Smooth muscle cell (in vitro differentiated cells): Measurements from ENCODE around the gene DCAF4L1. TPM values are rescaled to one million over a fixed set of nuclear protein-coding genes. Genes with fewer than 3 reads are reported as not detected.

Source experiments
- DNase-seq: peaks from one replicate; lab custom pipeline; 2025; ENCODE audit not compliant: unreplicated experiment; lab: John Stamatoyannopoulos, UW
- H2AFZ ChIP-seq: fragments of 200-600 bp; sonication (generic); 2 replicates; pipeline ENCODE4 v1.6.0; 2016; ENCODE audit warnings: antibody characterized with exemption, low read depth, mild to moderate bottlenecking
- H3F3A ChIP-seq: fragments of 200-600 bp; sonication (generic); 2 replicates; pipeline ENCODE4 v1.6.0; 2017; ENCODE audit warnings: antibody characterized with exemption, low read depth
- H3K27ac ChIP-seq: fragments of 200-600 bp; sonication (generic); 2 replicates; pipeline ENCODE4 v1.5.1; 2016; ENCODE audit warnings: low read depth, mild to moderate bottlenecking
- H3K27me3 ChIP-seq: fragments of 200-600 bp; sonication (generic); 2 replicates; pipeline ENCODE4 v1.6.1; 2016; ENCODE audit warnings: low read depth, mild to moderate bottlenecking
- H3K36me3 ChIP-seq: fragments of 200-600 bp; sonication (generic); 2 replicates; pipeline ENCODE4 v1.5.1; 2016; ENCODE audit warnings: low read depth
- H3K4me1 ChIP-seq: fragments of 200-600 bp; sonication (generic); 2 replicates; pipeline ENCODE4 v1.5.1; 2016; ENCODE audit warnings: low read depth
- H3K4me2 ChIP-seq: fragments of 200-600 bp; sonication (generic); 2 replicates; pipeline ENCODE4 v1.6.0; 2016; ENCODE audit warnings: mild to moderate bottlenecking
- H3K4me3 ChIP-seq: fragments of 200-600 bp; sonication (generic); 2 replicates; pipeline ENCODE4 v1.5.1; 2016; ENCODE audit warnings: mild to moderate bottlenecking
- H3K79me2 ChIP-seq: fragments of 200-600 bp; sonication (generic); 2 replicates; pipeline ENCODE4 v1.6.0; 2016; ENCODE audit warnings: low read depth, mild to moderate bottlenecking
- H3K9ac ChIP-seq: fragments of 200-600 bp; sonication (generic); 2 replicates; pipeline ENCODE4 v1.6.0; 2016; ENCODE audit warnings: low read depth
- H3K9me3 ChIP-seq: fragments of 200-600 bp; sonication (generic); replicated peaks from 2 replicates; pipeline ENCODE4 v1.5.1; 2016; ENCODE audit warnings: low read depth
- H4K20me1 ChIP-seq: fragments of 200-600 bp; sonication (generic); 2 replicates; pipeline ENCODE4 v1.6.0; 2016; ENCODE audit warnings: low read depth
- WGBS: methylation state at CpG from one replicate; pipeline ENCODE4 v1.1.7; 2016; ENCODE audit warnings: low lambda C conversion rate; 5-methylcytosine and 5-hydroxymethylcytosine counted together
- polyA plus RNA-seq: library from polyadenylated mRNA; unstranded; fragments of >200 nt; fragmentation: Nextera tagmentation; extraction: Ambion mirVana; gene quantifications from 2 replicates; pipeline ENCODE4 v1.2.1, GENCODE V29; 2016
- total RNA-seq: library from RNA; depleted of rRNA; stranded (reverse); fragments of >200 nt; gene quantifications from 2 replicates; pipeline ENCODE4 v1.2.3, GENCODE V29; 2014
- TF ChIP-seq, protein P1 (sequence below): fragments of 200-600 bp; sonication (generic); IDR thresholded peaks from 2 replicates; pipeline ENCODE4 v1.5.1; 2017; ENCODE audit warnings: borderline replicate concordance, mild to moderate bottlenecking, antibody characterized with exemption; ENCODE audit not compliant: insufficient read depth, poor library complexity, severe bottlenecking

Gene DCAF4L1
- total and polyA plus RNA-seq, 2 experiments from 2014 or later = 0.11 to 0.31 TPM

DNA sequence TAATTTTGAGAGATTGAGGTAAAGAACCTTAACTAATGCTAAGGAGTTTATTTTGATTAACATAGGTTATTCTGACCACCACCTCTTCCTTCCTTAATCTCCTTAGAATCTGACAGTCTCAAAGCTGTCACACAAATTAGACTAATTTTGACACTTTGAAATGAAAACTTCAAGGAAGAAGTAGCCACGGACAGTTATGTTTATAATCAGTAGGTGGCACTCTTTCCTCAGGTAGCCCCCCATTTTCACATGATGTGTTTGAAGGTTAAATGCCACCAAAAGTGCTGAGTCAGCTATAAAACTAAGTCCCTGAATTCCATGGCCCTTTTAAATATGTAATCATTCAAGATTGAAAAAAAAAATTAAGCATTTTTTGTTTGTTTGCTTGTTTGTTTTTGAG is 23.9 kb upstream of the DCAF4L1 start:
- Histone ChIP-seq H3K4me2 (no peak overlapping the region), H3K9ac (no peak overlapping the region), H3F3A (no peaks in the 10 kb centered on the region), H3K27me3 (no peaks in the 10 kb centered on the region), H2AFZ (no peak overlapping the region), H3K4me1 (no peaks in the 10 kb centered on the region), H3K36me3 (peaks cover 4% of the 10 kb centered on the region), H3K9me3 (no peaks in the 10 kb centered on the region), H4K20me1 (peaks cover under 1% of the 10 kb centered on the region), H3K4me3 (no peak overlapping the region), H3K27ac (no peak overlapping the region), H3K79me2 (no peaks in the 10 kb centered on the region)
- DNase-seq = no peak
- TF ChIP-seq, protein P1, sequence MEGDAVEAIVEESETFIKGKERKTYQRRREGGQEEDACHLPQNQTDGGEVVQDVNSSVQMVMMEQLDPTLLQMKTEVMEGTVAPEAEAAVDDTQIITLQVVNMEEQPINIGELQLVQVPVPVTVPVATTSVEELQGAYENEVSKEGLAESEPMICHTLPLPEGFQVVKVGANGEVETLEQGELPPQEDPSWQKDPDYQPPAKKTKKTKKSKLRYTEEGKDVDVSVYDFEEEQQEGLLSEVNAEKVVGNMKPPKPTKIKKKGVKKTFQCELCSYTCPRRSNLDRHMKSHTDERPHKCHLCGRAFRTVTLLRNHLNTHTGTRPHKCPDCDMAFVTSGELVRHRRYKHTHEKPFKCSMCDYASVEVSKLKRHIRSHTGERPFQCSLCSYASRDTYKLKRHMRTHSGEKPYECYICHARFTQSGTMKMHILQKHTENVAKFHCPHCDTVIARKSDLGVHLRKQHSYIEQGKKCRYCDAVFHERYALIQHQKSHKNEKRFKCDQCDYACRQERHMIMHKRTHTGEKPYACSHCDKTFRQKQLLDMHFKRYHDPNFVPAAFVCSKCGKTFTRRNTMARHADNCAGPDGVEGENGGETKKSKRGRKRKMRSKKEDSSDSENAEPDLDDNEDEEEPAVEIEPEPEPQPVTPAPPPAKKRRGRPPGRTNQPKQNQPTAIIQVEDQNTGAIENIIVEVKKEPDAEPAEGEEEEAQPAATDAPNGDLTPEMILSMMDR = peak; percentile 17
- 35% methylated on average over 1 of the region's 1 CpG for WGBS

DNA sequence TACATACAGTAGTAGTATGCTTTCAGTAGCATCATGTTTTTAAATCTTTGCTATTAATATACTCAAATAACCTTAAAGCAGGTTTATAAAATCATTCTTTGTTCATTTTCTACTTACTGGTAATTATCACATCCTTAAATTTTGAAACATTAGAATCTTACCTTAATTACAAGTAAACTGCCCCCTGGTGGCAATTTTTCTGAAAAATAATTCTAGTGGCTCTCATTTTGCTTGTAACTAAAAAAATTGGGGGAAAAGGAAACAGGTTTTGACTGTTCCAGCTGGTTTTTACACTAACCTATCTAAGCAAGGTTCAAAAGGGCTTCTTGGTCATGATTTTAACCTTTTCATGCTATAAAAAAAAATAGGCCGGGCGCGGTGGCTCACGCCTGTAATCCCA is 18.5 kb upstream of the DCAF4L1 start:
- H3K4me3 ChIP-seq = no peak overlapping the region
- no peaks in the 10 kb centered on the region for H4K20me1 ChIP-seq
- H2AFZ ChIP-seq = no peak overlapping the region
- H3F3A ChIP-seq = no peaks in the 10 kb centered on the region
- H3K27me3 ChIP-seq = no peaks in the 10 kb centered on the region
- H3K9ac ChIP-seq = no peak overlapping the region
- no peak overlapping the region for H3K4me2 ChIP-seq
- H3K9me3 ChIP-seq = no peaks in the 10 kb centered on the region
- no peak overlapping the region for H3K27ac ChIP-seq
- H3K79me2 ChIP-seq = no peaks in the 10 kb centered on the region
- no peaks in the 10 kb centered on the region for H3K4me1 ChIP-seq
- H3K36me3 ChIP-seq = no peaks in the 10 kb centered on the region
- no peak for DNase-seq
- TF ChIP-seq, protein P1 = peak; percentile 46
- WGBS = 96% methylated on average over 4 of the region's 4 CpGs

DNA sequence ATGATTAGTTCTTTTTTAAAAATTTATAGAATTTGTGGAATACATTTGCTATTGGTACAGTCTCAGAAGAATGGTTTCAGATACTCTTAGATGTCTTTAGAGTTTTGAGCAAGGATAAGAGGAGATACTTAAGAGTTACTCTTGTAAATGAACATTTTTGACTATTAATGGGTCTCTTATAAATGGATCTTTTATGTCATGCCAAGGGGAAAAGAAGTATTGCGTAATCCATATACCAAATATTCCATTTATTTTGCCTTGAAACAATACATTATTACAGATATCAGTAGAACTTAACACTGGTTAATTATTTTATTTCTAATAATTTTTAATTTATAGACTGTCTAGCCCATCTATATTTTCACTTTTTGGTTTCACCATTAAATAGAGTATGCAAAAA is 17.2 kb upstream of the DCAF4L1 start:
- no peaks in the 10 kb centered on the region for H3F3A ChIP-seq
- H3K36me3 ChIP-seq = no peaks in the 10 kb centered on the region
- H3K9me3 ChIP-seq = no peaks in the 10 kb centered on the region
- no peak overlapping the region for H3K4me3 ChIP-seq
- no peak overlapping the region for H3K9ac ChIP-seq
- H3K27me3 ChIP-seq = no peaks in the 10 kb centered on the region
- H4K20me1 ChIP-seq = no peaks in the 10 kb centered on the region
- DNase-seq = no peak
- TF ChIP-seq, protein P1 = no peak
- no peaks in the 10 kb centered on the region for H3K79me2 ChIP-seq
- H3K27ac ChIP-seq = no peak overlapping the region
- no peaks in the 10 kb centered on the region for H3K4me1 ChIP-seq
- H3K4me2 ChIP-seq = no peak overlapping the region
- 100% methylated on average over 1 of the region's 1 CpG for WGBS
- no peak overlapping the region for H2AFZ ChIP-seq

DNA sequence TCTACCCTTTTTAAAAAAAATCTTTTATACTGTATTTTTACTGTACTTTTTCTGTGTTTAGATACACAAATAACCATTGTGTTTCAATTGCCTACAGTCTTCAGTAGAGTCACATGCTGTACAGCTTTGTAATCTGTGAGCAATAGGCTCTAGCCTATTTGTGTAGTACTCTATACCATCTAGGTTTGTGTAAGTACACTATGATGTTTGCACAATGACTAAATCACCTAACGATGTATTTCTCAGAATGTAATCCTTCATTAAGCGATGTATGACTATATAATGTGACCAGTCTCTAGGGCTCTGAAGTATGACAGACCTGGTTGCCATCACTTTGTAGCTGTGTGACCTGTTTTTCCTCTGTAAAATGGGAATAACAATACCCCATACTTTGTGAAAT is 14.2 kb upstream of the DCAF4L1 start:
- TF ChIP-seq, protein P1 = no peak
- H3K4me2 ChIP-seq = no peak overlapping the region
- H3K4me1 ChIP-seq = no peaks in the 10 kb centered on the region
- no peaks in the 10 kb centered on the region for H4K20me1 ChIP-seq
- H3K9me3 ChIP-seq = no peaks in the 10 kb centered on the region
- no peaks in the 10 kb centered on the region for H3K79me2 ChIP-seq
- no peak overlapping the region for H3K27ac ChIP-seq
- H3F3A ChIP-seq = no peaks in the 10 kb centered on the region
- H3K9ac ChIP-seq = no peak overlapping the region
- no peaks in the 10 kb centered on the region for H3K27me3 ChIP-seq
- 97% methylated on average over 2 of the region's 2 CpGs for WGBS
- DNase-seq = no peak
- H3K4me3 ChIP-seq = no peak overlapping the region
- H3K36me3 ChIP-seq = no peaks in the 10 kb centered on the region
- H2AFZ ChIP-seq = no peak overlapping the region
